AG10803 (cell line): ENCODE results near the gene PID1.
A peak's percentile ranks its signal among the peaks of the same experiment; 100 is the strongest.

Source experiments
- DNase-seq: peaks from one replicate; pipeline ENCODE4 v3.0.0; 2010; ENCODE audit warnings: low read depth
- H3K4me3 ChIP-seq: 2 replicates; pipeline ENCODE4 v1.5.1; 2011; ENCODE audit warnings: mild to moderate bottlenecking, low read length, control low read depth
- TF ChIP-seq, protein P1 (sequence below): conservative IDR thresholded peaks from 2 replicates; pipeline ENCODE4 v1.5.1; 2011; ENCODE audit warnings: mild to moderate bottlenecking, low read length, control low read depth, inconsistent platforms

The PID1 gene, protein sequence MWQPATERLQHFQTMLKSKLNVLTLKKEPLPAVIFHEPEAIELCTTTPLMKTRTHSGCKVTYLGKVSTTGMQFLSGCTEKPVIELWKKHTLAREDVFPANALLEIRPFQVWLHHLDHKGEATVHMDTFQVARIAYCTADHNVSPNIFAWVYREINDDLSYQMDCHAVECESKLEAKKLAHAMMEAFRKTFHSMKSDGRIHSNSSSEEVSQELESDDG

DNA sequence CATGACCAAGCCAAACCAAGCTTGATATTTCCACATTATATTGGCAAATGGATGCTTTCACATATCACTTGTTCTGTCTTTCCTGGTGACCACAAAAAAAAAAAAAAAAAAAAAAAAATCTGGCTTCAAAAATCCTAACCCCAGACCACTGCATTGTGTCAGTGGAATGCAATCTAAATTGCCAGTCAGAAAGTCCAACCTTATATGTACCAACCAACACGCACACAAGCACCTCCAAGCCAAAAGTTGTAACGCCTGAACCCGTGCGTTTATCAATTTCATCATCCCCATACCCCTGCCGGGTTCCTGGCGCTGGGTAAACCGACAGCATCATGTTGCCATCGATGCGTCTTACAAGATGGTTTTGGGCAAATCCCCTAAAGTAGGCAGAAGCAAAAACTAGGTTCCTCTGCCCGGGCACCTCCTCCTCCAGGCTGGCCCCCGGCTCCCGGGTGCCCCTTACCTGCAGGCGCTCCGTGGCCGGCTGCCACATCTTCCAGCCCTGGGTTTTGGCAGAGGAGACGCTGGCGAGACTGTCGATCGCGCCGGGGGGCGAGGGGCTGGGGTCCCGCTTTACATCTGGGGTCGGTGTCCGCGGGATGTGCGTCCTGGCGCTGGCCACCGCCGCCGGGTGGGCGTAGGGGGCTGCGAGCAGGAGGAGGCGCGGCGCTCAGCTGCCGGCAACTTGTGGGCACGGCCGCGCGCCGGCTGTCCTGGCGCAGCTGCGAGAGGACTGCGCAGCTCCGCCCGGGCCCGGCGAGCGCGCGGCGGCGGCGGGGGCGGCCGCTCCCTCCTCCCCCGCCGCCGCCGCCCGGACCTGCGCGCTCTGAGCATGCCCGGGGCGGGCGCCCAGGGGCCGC lies at the start of gene PID1:
Gene PID1, minus strand, starts transcription at position 737 of the 860 bp plus-strand sequence. Its CDS starts 244 bp downstream, at position 493.
- H3K4me3 ChIP-seq = peak within 1 kb of the TSS; percentile 79
- peak; percentile 79 for DNase-seq

DNA sequence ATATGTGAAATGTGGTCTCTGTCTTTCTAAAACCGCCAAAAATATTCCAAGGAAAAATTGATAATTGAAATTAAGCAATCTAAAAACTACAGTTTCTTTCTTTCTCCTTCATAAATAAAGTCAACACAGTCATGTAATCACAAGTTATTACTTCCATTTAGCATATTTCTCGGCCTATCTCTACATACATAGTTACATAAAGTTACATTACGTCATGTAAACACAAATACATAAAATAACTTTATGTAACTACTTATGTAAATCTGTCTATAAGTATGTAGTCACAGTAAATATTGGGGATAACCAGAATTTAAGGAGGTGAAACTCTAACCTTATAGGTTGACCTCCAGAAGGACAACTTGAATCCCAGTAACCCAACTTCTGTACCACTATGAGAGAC lies 48.5 kb upstream of the PID1 start:
- no peak for DNase-seq
- TF ChIP-seq, protein P1, sequence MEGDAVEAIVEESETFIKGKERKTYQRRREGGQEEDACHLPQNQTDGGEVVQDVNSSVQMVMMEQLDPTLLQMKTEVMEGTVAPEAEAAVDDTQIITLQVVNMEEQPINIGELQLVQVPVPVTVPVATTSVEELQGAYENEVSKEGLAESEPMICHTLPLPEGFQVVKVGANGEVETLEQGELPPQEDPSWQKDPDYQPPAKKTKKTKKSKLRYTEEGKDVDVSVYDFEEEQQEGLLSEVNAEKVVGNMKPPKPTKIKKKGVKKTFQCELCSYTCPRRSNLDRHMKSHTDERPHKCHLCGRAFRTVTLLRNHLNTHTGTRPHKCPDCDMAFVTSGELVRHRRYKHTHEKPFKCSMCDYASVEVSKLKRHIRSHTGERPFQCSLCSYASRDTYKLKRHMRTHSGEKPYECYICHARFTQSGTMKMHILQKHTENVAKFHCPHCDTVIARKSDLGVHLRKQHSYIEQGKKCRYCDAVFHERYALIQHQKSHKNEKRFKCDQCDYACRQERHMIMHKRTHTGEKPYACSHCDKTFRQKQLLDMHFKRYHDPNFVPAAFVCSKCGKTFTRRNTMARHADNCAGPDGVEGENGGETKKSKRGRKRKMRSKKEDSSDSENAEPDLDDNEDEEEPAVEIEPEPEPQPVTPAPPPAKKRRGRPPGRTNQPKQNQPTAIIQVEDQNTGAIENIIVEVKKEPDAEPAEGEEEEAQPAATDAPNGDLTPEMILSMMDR = no peak

More for the DNA sequence above, at the start of gene PID1:
- TF ChIP-seq, protein P1 = no peak

DNA sequence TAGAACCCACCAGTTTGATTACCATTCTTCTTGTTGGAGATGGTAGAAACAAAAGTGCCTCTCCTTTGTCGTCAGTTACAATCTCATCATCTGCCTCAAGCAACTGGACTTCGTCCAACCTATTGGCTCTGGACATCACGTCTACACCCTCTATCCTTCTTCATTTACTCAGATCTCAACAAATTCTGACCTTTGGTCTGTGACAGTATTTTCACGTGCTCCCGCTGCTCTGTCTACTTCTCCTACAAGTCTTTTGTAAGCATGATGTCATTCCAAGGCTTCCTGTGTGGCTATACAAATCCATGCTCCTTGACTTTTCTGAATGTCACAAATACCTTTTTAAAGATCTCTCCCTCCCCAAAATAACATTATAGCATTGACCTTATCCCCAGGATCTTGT lies 43.0 kb upstream of the PID1 start:
- no peak overlapping the region for H3K4me3 ChIP-seq
- DNase-seq = no peak
- TF ChIP-seq, protein P1 = no peak

More for the DNA sequence above, 48.5 kb upstream of the PID1 start:
- no peak overlapping the region for H3K4me3 ChIP-seq

DNA sequence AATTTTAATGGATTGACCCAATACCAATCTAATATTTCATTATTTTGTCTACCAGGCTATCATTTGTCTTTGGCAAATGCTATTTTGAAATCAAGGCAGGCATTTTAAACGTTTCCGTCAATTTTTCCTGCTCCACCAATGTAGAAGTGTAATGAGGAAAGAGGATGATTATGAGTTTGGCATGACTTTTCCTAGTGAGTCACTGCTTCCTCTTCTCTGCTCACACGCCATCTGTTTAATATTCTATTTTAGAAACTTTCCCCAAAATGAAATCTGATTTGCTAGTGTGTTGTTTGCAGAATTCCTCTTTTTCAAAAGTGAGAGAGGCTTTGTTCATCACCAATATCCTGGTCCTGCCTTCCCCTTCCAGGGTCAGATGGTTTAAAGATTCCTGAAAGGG lies 42.5 kb upstream of the PID1 start:
- DNase-seq = peak; percentile 68
- TF ChIP-seq, protein P1 = no peak
- H3K4me3 ChIP-seq = no peak overlapping the region

DNA sequence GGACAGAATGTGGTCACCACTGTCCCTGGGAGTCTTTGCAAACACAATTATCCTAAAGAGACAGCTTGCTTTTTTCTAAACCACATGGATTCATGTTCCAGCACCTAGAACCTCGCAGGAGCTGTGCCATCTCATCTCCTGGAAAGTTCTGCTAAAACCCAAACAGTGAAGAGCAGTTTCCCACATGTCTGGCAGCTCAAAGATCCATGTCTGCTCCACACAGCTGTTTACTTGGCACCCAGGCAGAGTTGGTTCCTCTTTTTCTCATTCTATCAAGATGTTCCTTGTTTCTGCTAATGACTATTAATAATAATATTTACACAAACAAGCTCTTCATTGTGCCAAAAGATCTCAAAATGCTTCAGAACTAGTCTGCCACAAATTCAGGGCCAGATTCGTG lies 30.1 kb upstream of the PID1 start:
- no peak for DNase-seq
- TF ChIP-seq, protein P1 = no peak
- H3K4me3 ChIP-seq = no peak overlapping the region

DNA sequence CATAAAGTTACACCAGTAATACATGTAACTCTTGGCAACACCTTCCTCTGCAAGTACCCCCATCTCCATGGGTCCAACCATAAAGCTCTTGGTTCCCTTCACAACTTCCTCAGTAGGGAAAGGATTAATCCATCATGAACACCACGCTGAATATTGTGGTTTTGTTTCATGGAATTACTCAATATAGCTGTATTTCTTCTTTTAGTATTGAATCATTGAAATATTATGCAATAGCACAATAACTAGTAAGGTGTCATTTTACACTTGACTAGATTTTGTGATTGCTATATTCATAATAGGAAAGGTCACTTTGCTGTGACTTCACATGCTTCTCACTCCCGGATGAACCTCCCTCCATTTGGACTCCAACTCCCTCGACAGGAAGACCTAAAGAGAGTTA lies 29.7 kb upstream of the PID1 start:
- TF ChIP-seq, protein P1 = no peak
- DNase-seq = peak; percentile 48
- H3K4me3 ChIP-seq = no peak overlapping the region
